HK-2 (cell line): ENCODE data around the gene PRAMEF20.

Experiments
- DNase-seq: peaks from one replicate; pipeline ENCODE4 v3.0.0-alpha.2; 2018; ENCODE audit not compliant: unreplicated experiment

PRAMEF20 gene

GRCh38 chr1:13462682-13463081, 52.4 kb downstream of the PRAMEF20 start:
- no peak for DNase-seq

- no peak for DNase-seq
Measured at GRCh38 chr1:13465515-13465914, 55.3 kb downstream of the PRAMEF20 start.

DNA sequence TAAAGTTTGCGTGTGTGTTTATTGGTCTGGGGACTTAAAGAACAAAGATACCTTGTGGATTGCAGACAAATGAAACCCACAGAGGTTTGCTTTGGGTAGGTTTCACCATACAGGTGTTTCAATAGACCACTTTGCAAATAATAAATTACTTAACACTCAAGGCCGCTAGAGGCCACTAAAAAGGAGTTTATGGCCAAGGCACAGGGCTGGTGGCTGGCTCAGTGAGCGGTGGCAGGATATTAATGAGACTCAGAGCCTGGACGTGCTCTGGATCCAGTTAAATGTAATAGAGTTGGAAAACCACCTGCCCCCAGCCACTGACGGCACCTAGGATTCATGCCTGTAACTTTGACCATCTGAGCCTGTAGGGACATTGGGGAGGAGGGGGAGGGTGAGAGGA, 59.1 kb downstream of the PRAMEF20 start:
- DNase-seq = no peak
